ENCODE data around the gene ZNF830.
"Not testable (repeated sequence)": the region's sequence is repeated elsewhere in the genome, so short reads cannot be mapped to it uniquely, and the experiment has no call there.

Gene ZNF830

GRCh38 chr17:34993031-34993430 lies 31.7 kb downstream of the ZNF830 start:
- no peak for DNase-seq

GRCh38 chr17:34996422-34997285 lies 35.3 kb downstream of the ZNF830 start:
- DNase-seq, result no peak

- no peak for DNase-seq
These were observed 36.1 kb downstream of the ZNF830 start for GRCh38 chr17:34997355-34997862.

- DNase-seq, result no peak
These were observed 36.9 kb downstream of the ZNF830 start for GRCh38 chr17:34998205-34998604.

GRCh38 chr17:34999456-34999855 lies 38.1 kb downstream of the ZNF830 start:
- DNase-seq, result no peak

GRCh38 chr17:35000965-35001364 lies 39.6 kb downstream of the ZNF830 start:
- not testable (repeated sequence) for DNase-seq

- DNase-seq, result no peak
These were observed 40.2 kb downstream of the ZNF830 start for GRCh38 chr17:35001549-35001948.

- DNase-seq, result no peak
These were observed 41.7 kb downstream of the ZNF830 start for GRCh38 chr17:35002876-35003551.

GRCh38 chr17:35003778-35004177 lies 42.4 kb downstream of the ZNF830 start:
- no peak for DNase-seq

GRCh38 chr17:35006345-35006744 lies 45.0 kb downstream of the ZNF830 start:
- DNase-seq, result no peak

GRCh38 chr17:35006961-35007360 lies 45.6 kb downstream of the ZNF830 start:
- DNase-seq, result no peak

- no peak for DNase-seq
These were observed 48.8 kb downstream of the ZNF830 start for GRCh38 chr17:35010093-35010492.

- no peak for DNase-seq
These were observed 50.4 kb downstream of the ZNF830 start for GRCh38 chr17:35011671-35012216.

Measured in SIG-M5 (cell line).